ENCODE results near the gene ZNF397. TPM values are rescaled to one million over a fixed set of nuclear protein-coding genes. Genes with fewer than 3 reads are reported as not detected.
A peak's percentile ranks its signal among the peaks of the same experiment; 100 is the strongest.

ZNF397 gene
- total and polyA plus RNA-seq, 9 of the 15 experiments (the other 6 are each of a cell fraction or from before 2014, with no cell fraction given): 6.4 to 24.2 (median 19.3) TPM

DNA sequence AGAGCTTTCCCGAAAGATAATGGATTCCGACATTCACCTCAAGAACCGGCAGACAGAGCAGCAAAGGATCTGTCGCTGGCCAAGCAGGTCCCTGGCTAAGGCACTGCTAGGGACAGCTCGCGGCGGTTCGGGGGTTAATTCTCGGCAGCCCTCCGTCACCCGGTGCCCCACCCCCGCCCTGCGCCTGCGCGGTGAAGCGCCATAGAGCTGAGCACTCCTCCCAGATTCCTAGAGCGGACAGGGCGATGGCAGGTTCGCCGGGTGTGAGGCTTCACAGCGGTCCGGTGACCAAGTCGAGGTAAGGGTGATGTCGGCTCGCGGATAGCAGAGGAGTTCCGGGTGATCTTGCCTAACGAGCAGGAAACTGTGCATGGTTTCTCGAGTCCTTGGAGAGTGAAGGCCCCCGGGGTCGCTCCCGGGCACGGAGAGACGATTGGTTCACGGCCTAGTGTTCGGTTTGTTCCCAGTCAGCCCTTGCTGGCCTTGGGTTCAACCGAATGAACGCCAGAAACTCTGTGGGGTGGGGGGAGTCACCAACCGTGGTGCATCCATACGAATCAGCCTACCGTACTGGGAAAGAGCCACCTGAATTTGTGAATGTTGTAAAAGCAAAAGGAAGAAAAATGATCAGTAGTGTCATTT lies 49.4 kb downstream of the ZNF397 start, which contains the start of gene ZSCAN30 (continued):
- TF ChIP-seq ZNF407 (IDR thresholded peaks at IDR 0.05; ENCODE audit: low read depth) (no peak), ATF6 (CRISPR knock-in tag; IDR thresholded peaks at IDR 0.05) (no peak), HMG20A (CRISPR knock-in tag; conservative IDR thresholded peaks at IDR 0.05) (no peak), RBBP5 (IDR thresholded peaks at IDR 0.05; ENCODE audit: borderline replicate concordance, insufficient read depth, low read length, poor library complexity, severe bottlenecking) (peak; percentile 95), ZNF143 (CRISPR knock-in tag; IDR thresholded peaks at IDR 0.05) (no peak; the same call in 1 of the 2 replicates), MTA2 (IDR thresholded peaks at IDR 0.05; ENCODE audit: low read depth) (no peak), HDAC8 (tag; IDR thresholded peaks at IDR 0.05) (peak; percentile 53; the same call in 1 of the 2 replicates), PTTG1 (tag; IDR thresholded peaks at IDR 0.05; ENCODE audit: low read depth) (no peak), ARID1B (IDR thresholded peaks at IDR 0.05) (peak; percentile 66), YBX1 (IDR thresholded peaks at IDR 0.05) (no peak)
- TF ChIP-seq, protein P1, sequence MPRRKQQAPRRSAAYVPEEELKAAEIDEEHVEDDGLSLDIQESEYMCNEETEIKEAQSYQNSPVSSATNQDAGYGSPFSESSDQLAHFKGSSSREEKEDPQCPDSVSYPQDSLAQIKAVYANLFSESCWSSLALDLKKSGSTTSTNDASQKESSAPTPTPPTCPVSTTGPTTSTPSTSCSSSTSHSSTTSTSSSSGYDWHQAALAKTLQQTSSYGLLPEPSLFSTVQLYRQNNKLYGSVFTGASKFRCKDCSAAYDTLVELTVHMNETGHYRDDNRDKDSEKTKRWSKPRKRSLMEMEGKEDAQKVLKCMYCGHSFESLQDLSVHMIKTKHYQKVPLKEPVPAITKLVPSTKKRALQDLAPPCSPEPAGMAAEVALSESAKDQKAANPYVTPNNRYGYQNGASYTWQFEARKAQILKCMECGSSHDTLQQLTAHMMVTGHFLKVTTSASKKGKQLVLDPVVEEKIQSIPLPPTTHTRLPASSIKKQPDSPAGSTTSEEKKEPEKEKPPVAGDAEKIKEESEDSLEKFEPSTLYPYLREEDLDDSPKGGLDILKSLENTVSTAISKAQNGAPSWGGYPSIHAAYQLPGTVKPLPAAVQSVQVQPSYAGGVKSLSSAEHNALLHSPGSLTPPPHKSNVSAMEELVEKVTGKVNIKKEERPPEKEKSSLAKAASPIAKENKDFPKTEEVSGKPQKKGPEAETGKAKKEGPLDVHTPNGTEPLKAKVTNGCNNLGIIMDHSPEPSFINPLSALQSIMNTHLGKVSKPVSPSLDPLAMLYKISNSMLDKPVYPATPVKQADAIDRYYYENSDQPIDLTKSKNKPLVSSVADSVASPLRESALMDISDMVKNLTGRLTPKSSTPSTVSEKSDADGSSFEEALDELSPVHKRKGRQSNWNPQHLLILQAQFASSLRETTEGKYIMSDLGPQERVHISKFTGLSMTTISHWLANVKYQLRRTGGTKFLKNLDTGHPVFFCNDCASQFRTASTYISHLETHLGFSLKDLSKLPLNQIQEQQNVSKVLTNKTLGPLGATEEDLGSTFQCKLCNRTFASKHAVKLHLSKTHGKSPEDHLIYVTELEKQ (CRISPR knock-in tag; IDR thresholded peaks at IDR 0.05): no peak

All from K562 (cell line).